Lower leg skin (tissue), 3 donors: ENCODE data around the gene CDH3.

Experiments used
- CTCF ChIP-seq, 3 donors: fragments of 450-650 bp; IDR thresholded peaks; one replicate each; pipeline ENCODE4 v1.5.1; 2016; ENCODE audit warnings: antibody characterized with exemption in 3 of 3, mild to moderate bottlenecking in 3 of 3, moderate library complexity in 2 of 3
- POLR2A ChIP-seq, 2 donors: fragments of 450-650 bp; IDR thresholded peaks; one replicate each; pipeline ENCODE4 v1.6.1; 2016 to 2017; ENCODE audit warnings: antibody characterized with exemption in 2 of 2, mild to moderate bottlenecking in 1 of 2, moderate library complexity in 1 of 2

- TF ChIP-seq CTCF (IDR thresholded peaks at IDR 0.05) = no peak
- TF ChIP-seq POLR2A (IDR thresholded peaks at IDR 0.05) = no peak
Measured at GRCh38 chr16:68724797-68725196, 79.7 kb downstream of the CDH3 start.
